A673 (cell line): Measurements from ENCODE around the gene TREML4.

Experiments used
- EZH2 ChIP-seq: fragments of 200-600 bp; sonication (generic); IDR thresholded peaks from 2 replicates; pipeline ENCODE4 v1.6.1; 2017; ENCODE audit warnings: borderline replicate concordance, low read depth, mild to moderate bottlenecking, mixed read lengths, antibody characterized with exemption, low read length; ENCODE audit not compliant: poor library complexity, severe bottlenecking
- TF ChIP-seq, protein P1 (sequence below): fragments of 300-800, 200-600 bp; sonication (generic); conservative IDR thresholded peaks from 2 replicates; pipeline ENCODE4 v1.5.1; 2017; ENCODE audit warnings: low read depth, mild to moderate bottlenecking, antibody characterized with exemption, low read length, moderate library complexity, mixed read lengths

DNA sequence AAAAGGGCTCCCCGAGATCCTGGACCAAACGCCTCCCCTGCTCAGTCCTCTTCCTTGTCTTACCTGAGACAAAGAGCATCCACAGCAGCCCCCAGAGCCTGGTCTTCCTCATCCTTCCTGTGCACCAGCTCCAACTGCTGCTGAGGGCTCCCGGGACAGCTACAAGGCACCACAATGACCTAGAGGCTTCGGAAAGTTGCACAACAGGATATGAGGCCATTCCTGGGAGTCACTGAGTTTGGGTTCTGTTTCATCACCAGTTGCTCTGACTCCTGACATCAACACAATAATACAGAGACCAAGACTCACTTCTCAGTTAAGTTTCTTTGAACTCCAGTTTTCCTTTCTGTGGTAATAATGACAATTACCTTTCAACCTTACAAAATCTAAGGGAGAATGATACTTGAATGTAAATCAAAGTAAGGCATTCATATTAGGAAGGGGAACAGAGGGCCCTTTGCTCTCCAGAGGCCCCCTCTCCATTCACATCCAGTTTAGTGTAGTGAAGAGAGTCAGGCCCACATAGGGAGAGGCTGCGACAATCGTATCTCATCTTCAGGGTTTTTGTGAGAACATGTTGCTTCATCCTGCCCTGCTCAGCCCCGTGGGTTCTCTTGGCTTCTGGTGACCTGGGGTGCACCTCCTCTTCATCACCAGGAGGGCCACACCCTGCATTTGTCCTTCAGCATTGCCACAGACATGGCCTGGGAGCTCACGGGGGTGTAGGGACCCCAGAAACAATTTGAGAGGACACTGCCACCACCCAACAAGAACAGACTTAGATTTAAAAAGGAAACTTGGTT, 58.6 kb downstream of the TREML4 start, which contains the start of gene TREM1:
- TF ChIP-seq, protein P1, sequence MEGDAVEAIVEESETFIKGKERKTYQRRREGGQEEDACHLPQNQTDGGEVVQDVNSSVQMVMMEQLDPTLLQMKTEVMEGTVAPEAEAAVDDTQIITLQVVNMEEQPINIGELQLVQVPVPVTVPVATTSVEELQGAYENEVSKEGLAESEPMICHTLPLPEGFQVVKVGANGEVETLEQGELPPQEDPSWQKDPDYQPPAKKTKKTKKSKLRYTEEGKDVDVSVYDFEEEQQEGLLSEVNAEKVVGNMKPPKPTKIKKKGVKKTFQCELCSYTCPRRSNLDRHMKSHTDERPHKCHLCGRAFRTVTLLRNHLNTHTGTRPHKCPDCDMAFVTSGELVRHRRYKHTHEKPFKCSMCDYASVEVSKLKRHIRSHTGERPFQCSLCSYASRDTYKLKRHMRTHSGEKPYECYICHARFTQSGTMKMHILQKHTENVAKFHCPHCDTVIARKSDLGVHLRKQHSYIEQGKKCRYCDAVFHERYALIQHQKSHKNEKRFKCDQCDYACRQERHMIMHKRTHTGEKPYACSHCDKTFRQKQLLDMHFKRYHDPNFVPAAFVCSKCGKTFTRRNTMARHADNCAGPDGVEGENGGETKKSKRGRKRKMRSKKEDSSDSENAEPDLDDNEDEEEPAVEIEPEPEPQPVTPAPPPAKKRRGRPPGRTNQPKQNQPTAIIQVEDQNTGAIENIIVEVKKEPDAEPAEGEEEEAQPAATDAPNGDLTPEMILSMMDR, result no peak
- TF ChIP-seq EZH2, result no peak
